ENCODE data around the gene UBC.
"Not testable (repeated sequence)": the region's sequence is repeated elsewhere in the genome, so short reads cannot be mapped to it uniquely, and the experiment has no call there.

DNA sequence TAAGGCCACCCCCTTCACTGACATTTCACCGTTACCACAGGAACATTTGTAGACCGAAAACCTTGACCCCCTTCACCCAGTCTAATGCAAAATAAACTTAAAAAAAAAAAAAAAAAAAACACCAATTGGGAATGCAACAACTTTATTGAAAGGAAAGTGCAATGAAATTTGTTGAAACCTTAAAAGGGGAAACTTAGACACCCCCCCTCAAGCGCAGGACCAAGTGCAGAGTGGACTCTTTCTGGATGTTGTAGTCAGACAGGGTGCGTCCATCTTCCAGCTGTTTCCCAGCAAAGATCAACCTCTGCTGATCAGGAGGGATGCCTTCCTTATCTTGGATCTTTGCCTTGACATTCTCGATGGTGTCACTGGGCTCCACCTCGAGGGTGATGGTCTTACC lies 2.9 kb downstream of the UBC start:
- TF ChIP-seq, protein P1, sequence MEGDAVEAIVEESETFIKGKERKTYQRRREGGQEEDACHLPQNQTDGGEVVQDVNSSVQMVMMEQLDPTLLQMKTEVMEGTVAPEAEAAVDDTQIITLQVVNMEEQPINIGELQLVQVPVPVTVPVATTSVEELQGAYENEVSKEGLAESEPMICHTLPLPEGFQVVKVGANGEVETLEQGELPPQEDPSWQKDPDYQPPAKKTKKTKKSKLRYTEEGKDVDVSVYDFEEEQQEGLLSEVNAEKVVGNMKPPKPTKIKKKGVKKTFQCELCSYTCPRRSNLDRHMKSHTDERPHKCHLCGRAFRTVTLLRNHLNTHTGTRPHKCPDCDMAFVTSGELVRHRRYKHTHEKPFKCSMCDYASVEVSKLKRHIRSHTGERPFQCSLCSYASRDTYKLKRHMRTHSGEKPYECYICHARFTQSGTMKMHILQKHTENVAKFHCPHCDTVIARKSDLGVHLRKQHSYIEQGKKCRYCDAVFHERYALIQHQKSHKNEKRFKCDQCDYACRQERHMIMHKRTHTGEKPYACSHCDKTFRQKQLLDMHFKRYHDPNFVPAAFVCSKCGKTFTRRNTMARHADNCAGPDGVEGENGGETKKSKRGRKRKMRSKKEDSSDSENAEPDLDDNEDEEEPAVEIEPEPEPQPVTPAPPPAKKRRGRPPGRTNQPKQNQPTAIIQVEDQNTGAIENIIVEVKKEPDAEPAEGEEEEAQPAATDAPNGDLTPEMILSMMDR (IDR thresholded peaks at IDR 0.05): not testable (repeated sequence)
- not testable (repeated sequence) for TF ChIP-seq POLR2A, EP300 (IDR thresholded peaks at IDR 0.05)

All from tibial nerve (tissue), 4 donors.